ENCODE data around the gene PLXNB2.

- TF ChIP-seq CTCF (IDR thresholded peaks at IDR 0.05), result no peak
- no peak for TF ChIP-seq POLR2AphosphoS5 (IDR thresholded peaks at IDR 0.05; ENCODE audit: low read depth, low read length)
- no peak for TF ChIP-seq SIN3A (IDR thresholded peaks at IDR 0.05; ENCODE audit: borderline replicate concordance, insufficient read depth, low read depth, low read length)
- TF ChIP-seq REST (IDR thresholded peaks at IDR 0.05; ENCODE audit: insufficient read depth in 1 of 2, low read depth in 2 of 2, low read length in 1 of 2), result no peak
- no peak for TF ChIP-seq TCF7L2 (IDR thresholded peaks at IDR 0.05; ENCODE audit: low read depth, low read length)
These were observed 17.4 kb downstream of the PLXNB2 start for GRCh38 chr22:50289942-50290630.

Measured in Panc1 (cell line).